GM21528 (cell line): ENCODE data around the gene THNSL1.
A peak's percentile ranks its signal among the peaks of the same experiment; 100 is the strongest.
"Not testable (repeated sequence)": the region's sequence is repeated elsewhere in the genome, so short reads cannot be mapped to it uniquely, and the experiment has no call there.

ENCODE experiments used
- ATAC-seq: cut with Tn5 transposase; IDR thresholded peaks from one replicate; pipeline ENCODE4 v1.9.1; 2021; ENCODE audit warnings: mild to moderate bottlenecking, moderate library complexity; ENCODE audit not compliant: unreplicated experiment, low FRiP score

Gene THNSL1

GRCh38 chr10:24993237-24993958 is 23.0 kb upstream of the THNSL1 start:
- ATAC-seq: no peak

GRCh38 chr10:24995072-24995471 is 21.3 kb upstream of the THNSL1 start:
- ATAC-seq: no peak

DNA sequence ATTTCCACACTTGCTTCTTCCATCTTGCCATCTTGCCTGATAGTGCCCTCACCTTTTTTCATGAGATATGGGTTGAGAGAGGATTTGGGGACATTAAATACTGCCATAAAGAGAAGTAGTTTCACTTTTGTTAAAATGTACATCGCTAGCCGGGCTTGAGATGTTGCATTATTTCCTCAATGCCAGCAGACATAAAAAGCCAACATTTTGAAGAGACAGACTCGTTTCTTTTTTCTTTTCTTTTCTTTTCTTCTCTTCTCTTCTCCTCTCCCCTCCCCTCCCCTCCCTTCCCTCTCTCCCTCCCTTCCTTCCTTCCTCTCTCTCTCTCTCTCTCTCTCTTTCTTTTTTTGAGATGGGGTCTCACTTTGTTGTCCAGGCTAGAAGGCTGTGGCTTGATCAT is 18.4 kb upstream of the THNSL1 start:
- no peak for ATAC-seq

GRCh38 chr10:25011591-25011990 is 4.8 kb upstream of the THNSL1 start:
- ATAC-seq: not testable (repeated sequence)

DNA sequence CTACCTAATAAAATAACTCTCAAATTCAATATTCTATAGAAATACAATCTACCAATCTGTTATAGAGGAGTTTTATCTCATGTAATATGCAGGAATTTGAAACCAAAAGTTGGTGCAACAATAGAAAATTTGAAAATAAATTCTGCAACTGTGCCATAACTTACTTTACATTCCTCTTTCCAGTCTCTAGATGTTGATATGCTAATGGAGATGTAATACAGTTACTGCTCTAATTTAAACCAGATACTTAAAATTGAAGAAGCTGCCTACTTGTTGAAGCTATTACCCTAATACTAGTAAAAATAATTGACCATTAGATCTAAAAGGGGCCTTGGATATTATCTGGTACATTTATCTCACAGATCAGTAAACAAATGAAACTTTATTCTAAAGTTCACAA is 1.8 kb upstream of the THNSL1 start:
- ATAC-seq: no peak

GRCh38 chr10:25015828-25016375 is 510 bp upstream of the THNSL1 start, which contains the start of gene ENKUR:
Gene ENKUR (minus strand): TSS chr10:25016158. CDS start chr10:25015936, 222 bp downstream.
- ATAC-seq: peak; percentile 76

- ATAC-seq: peak; percentile 14
Measured at GRCh38 chr10:25017154-25017590, 760 bp downstream of the THNSL1 start.

GRCh38 chr10:25017661-25018060 is 1.2 kb downstream of the THNSL1 start:
- no peak for ATAC-seq

GRCh38 chr10:25018703-25019102 is 2.3 kb downstream of the THNSL1 start:
- ATAC-seq: no peak

DNA sequence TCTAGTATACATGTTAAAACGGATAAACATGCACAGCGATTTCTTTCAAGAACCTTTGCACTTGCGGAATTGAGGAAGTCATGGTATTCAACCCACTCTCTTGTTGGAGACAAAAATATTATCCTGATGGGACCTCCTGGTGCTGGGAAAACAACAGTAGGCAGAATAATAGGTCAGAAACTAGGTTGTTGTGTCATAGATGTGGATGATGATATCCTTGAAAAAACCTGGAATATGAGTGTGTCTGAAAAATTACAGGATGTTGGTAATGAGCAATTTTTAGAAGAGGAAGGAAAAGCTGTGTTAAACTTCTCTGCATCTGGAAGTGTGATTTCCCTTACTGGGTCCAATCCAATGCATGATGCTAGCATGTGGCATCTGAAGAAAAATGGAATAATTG is 6.9 kb downstream of the THNSL1 start:
- ATAC-seq: no peak

- no peak for ATAC-seq
Measured at GRCh38 chr10:25024528-25024927, 8.1 kb downstream of the THNSL1 start.

- no peak for ATAC-seq
Measured at GRCh38 chr10:25026463-25026862, 10.1 kb downstream of the THNSL1 start.

- ATAC-seq: no peak
Measured at GRCh38 chr10:25028711-25029110, 12.3 kb downstream of the THNSL1 start.

- no peak for ATAC-seq
Measured at GRCh38 chr10:25029519-25029918, 13.1 kb downstream of the THNSL1 start.

DNA sequence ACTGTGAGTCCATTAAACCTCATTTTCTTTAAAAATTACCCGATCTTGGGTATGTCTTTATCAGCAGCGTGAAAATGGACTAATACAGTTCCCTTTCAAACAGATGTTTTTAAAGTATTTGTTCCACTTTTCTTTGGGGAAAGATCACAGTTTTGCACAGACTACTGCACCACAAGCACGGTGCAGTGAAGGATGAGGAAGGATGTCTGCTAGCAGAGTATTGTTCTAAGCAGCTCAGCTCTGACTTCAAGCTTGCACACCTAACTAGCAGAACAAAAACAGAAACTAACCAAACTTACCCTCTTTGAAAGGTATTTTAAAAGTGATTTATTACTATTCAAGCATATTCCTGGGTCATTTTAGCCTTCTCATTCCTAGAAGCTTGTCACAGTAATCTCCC is 20.0 kb downstream of the THNSL1 start:
- ATAC-seq: no peak

- ATAC-seq: no peak
Measured at GRCh38 chr10:25038325-25038724, 21.9 kb downstream of the THNSL1 start.

- ATAC-seq: no peak
Measured at GRCh38 chr10:25039531-25039930, 23.1 kb downstream of the THNSL1 start.

GRCh38 chr10:25046641-25047040 is 30.2 kb downstream of the THNSL1 start:
- ATAC-seq: no peak

DNA sequence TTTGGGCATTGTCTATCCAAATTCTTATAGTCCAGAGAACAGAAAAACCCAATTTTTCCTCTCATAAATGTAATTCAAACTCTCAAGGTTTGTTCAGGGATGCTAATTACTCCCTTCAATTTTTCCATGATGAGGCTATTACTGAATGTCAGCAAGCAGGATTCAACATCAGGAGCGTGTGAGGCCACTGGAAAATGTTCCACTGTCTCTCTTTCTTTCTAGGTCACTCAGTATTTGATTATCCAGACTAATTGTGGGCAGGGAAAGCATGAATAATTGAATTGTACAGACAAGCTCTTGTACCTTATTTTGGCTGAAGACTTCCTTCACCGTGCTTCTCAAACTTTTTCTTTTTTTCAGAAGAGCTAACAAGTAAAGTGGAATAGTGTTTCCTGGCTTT is 30.7 kb downstream of the THNSL1 start:
- ATAC-seq: no peak

DNA sequence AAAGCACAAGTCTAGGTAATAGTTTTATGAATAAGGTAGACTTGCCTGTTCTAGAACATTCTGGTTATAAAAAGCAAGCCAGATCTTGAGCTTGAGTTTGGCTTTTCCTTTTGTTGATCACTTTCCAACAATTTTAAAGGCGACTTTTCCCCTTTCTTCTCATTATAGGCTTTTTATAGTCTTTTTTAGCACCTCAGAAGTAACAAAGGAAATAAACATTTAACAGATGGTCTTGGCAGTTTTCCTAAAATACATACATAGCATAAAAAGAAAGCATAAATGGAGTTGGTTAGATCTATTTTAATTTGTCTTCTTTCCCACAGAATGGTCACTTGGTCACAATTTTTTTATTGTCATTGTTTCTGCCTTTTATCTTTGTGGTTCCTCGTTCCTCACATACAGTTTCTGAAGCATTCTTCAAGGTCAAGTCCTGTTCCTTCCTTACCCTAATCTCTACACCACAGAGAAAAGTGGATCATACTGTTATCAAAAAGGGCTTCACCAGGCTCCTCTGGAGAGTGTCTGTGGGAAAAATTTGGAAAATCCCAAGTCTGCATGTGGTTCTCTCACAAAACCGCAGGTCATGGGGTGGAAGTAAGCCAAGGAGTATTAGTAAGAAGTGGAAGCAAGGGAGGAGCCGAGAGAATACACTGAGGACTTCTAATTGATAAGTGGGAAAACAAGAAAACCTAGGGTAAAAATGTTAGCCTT is 31.3 kb downstream of the THNSL1 start:
- no peak for ATAC-seq

GRCh38 chr10:25048450-25048849 is 32.0 kb downstream of the THNSL1 start:
- ATAC-seq: no peak

DNA sequence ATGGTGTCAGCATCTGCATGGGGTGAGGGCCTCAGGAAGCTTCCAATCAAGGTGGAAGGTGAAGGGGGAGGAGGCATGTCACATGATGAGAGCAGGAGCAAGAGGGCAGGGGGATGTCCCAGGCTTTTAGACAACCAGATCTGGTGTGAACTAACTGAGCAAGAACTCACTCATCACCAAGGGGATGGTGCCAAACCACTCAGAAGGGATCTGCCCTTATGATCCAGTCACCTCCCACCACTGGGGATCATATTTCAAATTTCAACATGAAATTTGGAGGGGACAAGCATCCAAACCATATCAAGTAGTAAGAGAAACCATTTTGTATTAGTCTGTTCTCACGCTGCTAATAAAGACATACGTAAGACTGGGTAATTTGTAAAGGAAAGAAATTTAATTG is 33.6 kb downstream of the THNSL1 start:
- no peak for ATAC-seq
